GM19023 (cell line): ENCODE results near the gene HOXC5.

Experiments used
- ATAC-seq: cut with Tn5 transposase; IDR thresholded peaks from one replicate; pipeline ENCODE4 v1.9.1; 2021; ENCODE audit warnings: mild to moderate bottlenecking, moderate library complexity; ENCODE audit not compliant: unreplicated experiment

HOXC5 gene

GRCh38 chr12:53995378-53996239 is 37.2 kb upstream of the HOXC5 start:
- ATAC-seq, result no peak

- ATAC-seq, result no peak
Observed at GRCh38 chr12:53996240-53997203, 36.3 kb upstream of the HOXC5 start.

- no peak for ATAC-seq
Observed at GRCh38 chr12:53997204-53998109, 35.4 kb upstream of the HOXC5 start.

GRCh38 chr12:53998110-53998899 is 34.5 kb upstream of the HOXC5 start:
- ATAC-seq, result no peak

DNA sequence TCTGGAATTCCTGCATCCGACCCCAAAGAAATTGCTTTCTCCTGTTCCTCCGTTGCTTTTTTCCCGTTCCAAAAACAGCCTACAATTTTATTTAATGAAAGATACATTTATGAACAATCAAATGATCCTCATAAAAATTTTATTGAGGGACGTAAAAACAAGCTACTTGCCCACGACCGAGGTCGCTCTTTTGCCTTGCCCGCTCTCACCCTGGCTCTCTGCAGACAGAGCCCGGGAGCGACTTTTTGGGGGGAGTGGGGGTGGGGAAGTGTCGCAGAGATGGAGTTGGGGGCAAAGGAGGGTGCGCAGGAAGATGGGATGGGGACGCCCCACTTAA is 34.0 kb upstream of the HOXC5 start:
- no peak for ATAC-seq

- no peak for ATAC-seq
Observed at GRCh38 chr12:53999559-54000115, 33.2 kb upstream of the HOXC5 start.

GRCh38 chr12:54000116-54001114 is 32.4 kb upstream of the HOXC5 start, which contains the start of gene HOXC9:
Gene HOXC9, plus strand, starts transcription at chr12:54000161. Its CDS starts 28 bp downstream, at chr12:54000189.
- ATAC-seq, result no peak

DNA sequence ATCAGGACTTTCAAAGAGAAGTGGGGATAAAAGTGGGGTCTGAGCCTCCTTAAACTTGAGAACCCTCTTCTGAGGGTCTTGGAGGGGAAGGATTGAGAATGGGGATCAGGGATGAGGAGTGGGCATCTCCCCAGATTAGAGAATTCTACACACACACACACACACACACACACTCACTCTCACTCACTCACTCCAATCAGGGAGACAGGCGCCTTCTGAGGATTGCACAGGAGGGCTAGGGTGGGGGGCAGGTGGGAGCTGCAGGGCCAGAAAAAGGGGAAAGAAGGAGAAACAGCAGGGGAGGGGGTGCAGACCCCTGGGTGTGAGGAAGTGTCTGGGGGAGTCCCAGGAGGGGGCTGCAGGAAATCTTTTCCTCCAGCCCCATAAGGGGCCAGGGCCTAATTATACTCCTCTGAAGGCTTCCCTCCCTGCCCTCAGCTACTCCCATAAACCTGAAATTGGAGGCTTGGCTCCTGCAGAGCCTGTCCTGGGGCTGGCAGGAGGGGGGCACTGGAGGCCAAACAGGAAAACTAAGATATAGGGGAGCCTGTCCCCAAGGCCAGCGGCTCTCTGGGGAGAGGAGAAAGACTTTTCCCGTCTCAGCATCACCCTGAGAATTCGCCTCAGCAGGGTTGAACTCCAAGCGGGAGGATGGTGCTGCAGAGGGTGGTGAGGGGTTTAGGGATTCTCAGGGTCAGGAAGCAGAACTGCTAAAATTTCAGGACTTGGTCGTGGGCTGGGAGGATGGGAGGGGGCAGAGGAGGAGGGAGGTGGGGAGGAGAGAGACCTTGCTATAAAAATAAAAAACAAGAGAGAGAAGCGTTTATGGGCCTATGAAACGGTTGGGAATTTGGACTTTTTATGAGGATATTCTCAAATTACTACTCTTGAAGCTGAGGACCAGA is 31.3 kb upstream of the HOXC5 start:
- ATAC-seq, result no peak

DNA sequence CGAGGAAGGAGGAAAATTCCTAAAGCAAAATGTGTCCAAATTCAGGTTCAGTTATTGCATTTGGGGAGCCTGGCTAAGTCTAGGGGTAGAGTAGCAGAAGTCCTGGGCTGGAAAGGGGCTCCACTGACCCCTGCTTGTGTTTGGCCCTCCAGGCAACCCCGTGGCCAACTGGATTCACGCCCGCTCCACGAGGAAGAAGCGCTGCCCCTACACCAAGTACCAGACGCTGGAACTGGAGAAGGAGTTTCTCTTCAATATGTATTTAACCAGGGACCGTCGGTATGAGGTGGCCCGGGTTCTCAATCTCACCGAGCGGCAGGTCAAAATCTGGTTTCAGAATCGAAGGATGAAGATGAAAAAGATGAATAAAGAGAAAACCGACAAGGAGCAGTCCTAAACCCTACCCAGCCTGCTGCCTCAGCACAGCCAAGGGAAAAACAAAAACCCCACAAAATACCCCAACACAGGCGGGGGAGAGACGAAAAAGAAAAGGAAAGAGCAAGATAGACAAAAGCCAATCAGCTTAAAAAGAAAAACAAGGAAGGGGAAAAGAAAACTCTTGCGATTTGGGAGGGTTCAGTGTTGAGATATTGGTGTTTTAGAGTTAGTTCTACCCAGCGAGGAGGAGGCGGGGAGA is 30.5 kb upstream of the HOXC5 start:
- no peak for ATAC-seq

GRCh38 chr12:54002915-54003389 is 29.9 kb upstream of the HOXC5 start:
- ATAC-seq, result no peak

DNA sequence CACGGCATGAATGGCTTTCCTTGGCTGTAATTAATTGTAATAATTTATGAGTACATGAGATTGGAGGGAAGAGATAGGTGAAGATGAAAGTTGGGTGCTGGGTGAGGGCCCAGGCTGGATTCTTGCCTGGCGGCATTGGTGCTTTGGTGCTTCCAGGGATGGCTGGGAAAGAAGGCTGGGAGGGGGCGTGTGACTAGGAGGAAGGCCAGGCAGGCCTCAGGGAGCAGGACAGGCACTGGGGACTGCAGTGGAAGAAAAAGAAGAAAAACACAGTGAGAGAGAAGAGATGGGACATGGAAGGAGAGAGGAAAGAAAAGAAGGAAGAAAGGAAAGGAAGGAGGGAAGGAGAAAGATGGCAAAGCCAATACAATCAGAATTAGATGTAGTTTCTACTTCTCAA is 29.2 kb upstream of the HOXC5 start:
- ATAC-seq, result no peak

GRCh38 chr12:54004063-54004840 is 28.6 kb upstream of the HOXC5 start:
- ATAC-seq, result no peak

- no peak for ATAC-seq
Observed at GRCh38 chr12:54004841-54005530, 27.9 kb upstream of the HOXC5 start.

DNA sequence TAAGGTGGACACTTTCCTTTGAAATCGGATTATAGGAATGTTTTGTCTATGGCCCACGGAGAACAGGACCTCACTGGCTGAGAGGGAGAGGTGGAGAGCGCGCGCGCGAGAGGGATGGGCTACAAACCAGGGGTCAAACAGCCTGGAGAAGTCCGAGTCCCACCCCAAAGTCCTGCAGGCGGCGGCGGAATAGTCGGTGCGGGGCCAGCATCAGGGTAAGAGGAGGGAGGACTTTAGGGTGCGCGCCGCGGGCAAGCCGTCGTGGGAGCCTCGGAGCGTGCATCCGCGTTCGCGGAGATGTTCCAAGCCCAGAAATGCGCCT is 27.4 kb upstream of the HOXC5 start:
- ATAC-seq, result no peak

DNA sequence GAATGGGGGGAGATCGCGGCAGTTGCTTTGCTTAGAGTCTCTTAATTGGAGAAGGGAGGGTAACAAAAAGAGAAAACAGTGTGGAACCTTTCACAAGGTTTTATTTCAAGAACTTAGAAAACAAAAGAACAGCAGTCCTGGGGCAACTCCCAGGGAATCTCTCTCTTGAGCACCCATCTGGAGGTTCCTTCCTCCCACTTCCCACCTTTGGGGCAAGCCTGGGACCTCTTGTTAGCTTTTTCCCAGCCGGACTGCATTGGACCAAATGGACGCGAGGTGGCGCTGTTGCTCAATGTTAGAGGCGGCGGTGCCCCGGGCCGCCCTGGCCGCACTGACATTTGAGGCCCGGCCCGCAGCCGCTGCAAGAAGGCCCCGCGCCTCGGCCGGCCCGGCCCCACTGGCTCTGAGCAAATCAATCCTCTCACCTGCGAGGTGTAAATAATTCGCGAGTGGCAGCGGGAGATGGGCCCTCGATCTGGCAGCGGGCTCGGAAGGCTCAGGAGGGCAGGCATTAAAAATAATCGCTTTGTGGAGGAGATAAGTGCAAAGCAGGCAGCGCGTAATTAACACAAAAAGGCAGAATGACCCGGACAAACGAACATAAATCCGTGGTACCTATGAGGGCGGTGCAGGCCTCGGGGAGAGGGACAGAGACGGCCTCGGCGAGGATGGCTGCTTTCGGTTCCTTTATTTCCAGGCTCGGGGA is 26.8 kb upstream of the HOXC5 start:
- ATAC-seq, result peak; percentile 77
